HG03469 (cell line): Measurements from ENCODE around the gene TMSB15C.

ENCODE experiments used
- ATAC-seq: cut with Tn5 transposase; IDR thresholded peaks from one replicate; pipeline ENCODE4 v1.9.1; 2021; ENCODE audit warnings: mild to moderate bottlenecking, moderate library complexity, moderate number of reproducible peaks; ENCODE audit not compliant: unreplicated experiment

The TMSB15C gene

GRCh38 chrX:104047171-104047570 is 28.9 kb downstream of the TMSB15C start:
- no peak for ATAC-seq

GRCh38 chrX:104045642-104046041 is 30.4 kb downstream of the TMSB15C start:
- ATAC-seq, result no peak

- ATAC-seq, result no peak
Measured at GRCh38 chrX:104041003-104041402, 35.0 kb downstream of the TMSB15C start.

DNA sequence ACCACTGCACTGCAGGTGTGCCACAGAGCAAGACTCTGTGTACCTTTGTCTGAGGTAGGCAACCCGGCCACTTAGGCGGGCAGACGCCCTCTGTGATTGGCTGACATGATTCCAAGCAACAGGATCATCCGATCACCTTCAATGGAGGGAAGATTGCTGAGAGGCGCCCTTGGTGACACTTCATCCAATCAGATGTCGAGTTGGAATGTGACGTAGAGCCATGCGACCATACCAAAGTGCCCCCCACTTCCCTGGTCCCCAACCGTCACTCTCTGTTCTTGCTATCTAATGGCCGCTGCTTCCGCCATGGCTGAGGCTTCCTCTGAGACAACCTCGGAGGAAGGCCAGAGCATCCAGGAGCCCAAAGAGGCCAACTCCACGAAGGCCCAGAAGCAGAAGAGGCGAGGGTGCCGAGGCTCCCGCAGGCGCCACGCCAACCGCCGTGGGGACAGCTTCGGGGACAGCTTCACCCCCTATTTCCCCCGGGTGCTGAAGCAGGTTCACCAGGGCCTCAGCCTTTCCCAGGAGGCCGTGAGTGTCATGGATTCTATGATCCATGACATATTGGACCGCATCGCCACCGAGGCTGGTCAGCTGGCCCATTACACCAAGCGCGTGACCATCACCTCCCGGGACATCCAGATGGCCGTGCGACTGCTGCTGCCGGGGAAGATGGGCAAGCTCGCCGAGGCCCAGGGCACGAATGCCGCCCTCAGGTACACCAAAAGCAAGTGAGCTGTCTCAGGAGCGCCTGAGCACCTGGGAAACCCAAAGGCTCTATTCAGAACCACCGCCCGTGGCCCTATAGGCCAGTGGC is 36.1 kb downstream of the TMSB15C start, which contains the start of gene H2BW2:
Gene H2BW2, plus strand, starts transcription at position 268 of the 817 bp plus-strand sequence. Its CDS starts 39 bp downstream, at position 307.
- no peak for ATAC-seq
